GM12865 (cell line): ENCODE data around the gene LMF1.

ENCODE experiments used
- DNase-seq: peaks from one replicate; pipeline ENCODE4 v3.0.0; 2010; ENCODE audit warnings: low read depth
- H3K4me3 ChIP-seq: 2 replicates; pipeline ENCODE4 v1.5.1; 2011; ENCODE audit warnings: mild to moderate bottlenecking, low read depth, low read length, control low read depth
- TF ChIP-seq, protein P1 (sequence below): IDR thresholded peaks from 2 replicates; pipeline ENCODE4 v1.5.1; 2011; ENCODE audit warnings: low read length, control low read depth, low read depth, inconsistent platforms; ENCODE audit not compliant: insufficient read depth; ENCODE audit errors: missing control alignments

LMF1 gene

GRCh38 chr16:912684-913613, 57.8 kb downstream of the LMF1 start:
- TF ChIP-seq, protein P1, sequence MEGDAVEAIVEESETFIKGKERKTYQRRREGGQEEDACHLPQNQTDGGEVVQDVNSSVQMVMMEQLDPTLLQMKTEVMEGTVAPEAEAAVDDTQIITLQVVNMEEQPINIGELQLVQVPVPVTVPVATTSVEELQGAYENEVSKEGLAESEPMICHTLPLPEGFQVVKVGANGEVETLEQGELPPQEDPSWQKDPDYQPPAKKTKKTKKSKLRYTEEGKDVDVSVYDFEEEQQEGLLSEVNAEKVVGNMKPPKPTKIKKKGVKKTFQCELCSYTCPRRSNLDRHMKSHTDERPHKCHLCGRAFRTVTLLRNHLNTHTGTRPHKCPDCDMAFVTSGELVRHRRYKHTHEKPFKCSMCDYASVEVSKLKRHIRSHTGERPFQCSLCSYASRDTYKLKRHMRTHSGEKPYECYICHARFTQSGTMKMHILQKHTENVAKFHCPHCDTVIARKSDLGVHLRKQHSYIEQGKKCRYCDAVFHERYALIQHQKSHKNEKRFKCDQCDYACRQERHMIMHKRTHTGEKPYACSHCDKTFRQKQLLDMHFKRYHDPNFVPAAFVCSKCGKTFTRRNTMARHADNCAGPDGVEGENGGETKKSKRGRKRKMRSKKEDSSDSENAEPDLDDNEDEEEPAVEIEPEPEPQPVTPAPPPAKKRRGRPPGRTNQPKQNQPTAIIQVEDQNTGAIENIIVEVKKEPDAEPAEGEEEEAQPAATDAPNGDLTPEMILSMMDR, result no peak
- no peak for DNase-seq
- no peak overlapping the region for H3K4me3 ChIP-seq

- DNase-seq, result no peak
- no peak overlapping the region for H3K4me3 ChIP-seq
- TF ChIP-seq, protein P1, result no peak
Observed at GRCh38 chr16:912322-912683, 58.5 kb downstream of the LMF1 start.

- DNase-seq, result no peak
- H3K4me3 ChIP-seq, result no peak overlapping the region
- TF ChIP-seq, protein P1, result no peak
Observed at GRCh38 chr16:911604-912321, 59.0 kb downstream of the LMF1 start.

DNA sequence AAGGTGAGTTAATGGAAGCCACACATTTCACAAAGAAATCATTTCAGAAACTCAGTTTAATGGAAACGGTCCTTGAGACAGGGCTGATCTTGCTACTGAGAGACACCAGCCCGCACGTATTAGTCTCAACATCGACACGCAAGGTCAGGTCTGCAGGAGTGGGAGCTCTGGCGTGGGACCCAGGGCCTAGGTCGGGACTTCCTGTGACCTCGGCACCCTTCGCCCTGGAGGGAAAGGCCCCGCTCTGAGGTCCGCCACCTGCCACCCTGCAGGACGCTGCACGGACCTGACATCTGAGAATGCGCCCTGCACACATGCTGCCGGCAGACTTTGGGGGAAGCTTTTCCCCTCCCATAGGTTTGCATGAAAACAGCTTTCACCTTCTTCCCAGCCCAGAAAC, 59.7 kb downstream of the LMF1 start:
- no peak overlapping the region for H3K4me3 ChIP-seq
- no peak for DNase-seq
- TF ChIP-seq, protein P1, result no peak

GRCh38 chr16:910181-910580, 60.6 kb downstream of the LMF1 start:
- no peak for DNase-seq
- TF ChIP-seq, protein P1, result no peak

GRCh38 chr16:909281-910000, 61.3 kb downstream of the LMF1 start:
- TF ChIP-seq, protein P1, result no peak
- H3K4me3 ChIP-seq, result no peak overlapping the region
- DNase-seq, result no peak

More at GRCh38 chr16:910181-910580, 60.6 kb downstream of the LMF1 start:
- H3K4me3 ChIP-seq, result no peak overlapping the region
